PFSK-1 (cell line): ENCODE data around the gene VAPB.

Experiments used
- FOXP2 ChIP-seq: optimal IDR thresholded peaks from 2 replicates; pipeline ENCODE3; 2011; ENCODE audit warnings: borderline replicate concordance, control low read depth, inconsistent platforms; ENCODE audit not compliant: insufficient read depth; ENCODE audit errors: extremely low read length, extremely low read depth
- POLR2AphosphoS5 ChIP-seq: IDR thresholded peaks from 2 replicates; pipeline ENCODE4 v1.6.1; 2012; ENCODE audit warnings: low read depth, mild to moderate bottlenecking, control low read depth, low read length, moderate library complexity
- SIN3A ChIP-seq: IDR thresholded peaks from 2 replicates; pipeline ENCODE4 v1.6.1; 2012; ENCODE audit warnings: mild to moderate bottlenecking, low read length, moderate library complexity, borderline replicate concordance; ENCODE audit not compliant: insufficient read depth
- TAF1 ChIP-seq: IDR thresholded peaks from 2 replicates; pipeline ENCODE4 v1.6.1; 2012; ENCODE audit warnings: low read length, control low read depth, borderline replicate concordance; ENCODE audit not compliant: insufficient read depth
- TF ChIP-seq, protein P1 (sequence below), 2 experiments: IDR thresholded peaks; 2 replicates each; pipeline versions ENCODE4 v1.6.1 to v1.8.0; 2011 to 2012; ENCODE audit warnings: low read depth in 2 of 2, low read length in 2 of 2, control low read depth in 1 of 2, inconsistent platforms in 1 of 2, mild to moderate bottlenecking in 1 of 2, moderate library complexity in 1 of 2; ENCODE audit not compliant: insufficient read depth in 1 of 2

DNA sequence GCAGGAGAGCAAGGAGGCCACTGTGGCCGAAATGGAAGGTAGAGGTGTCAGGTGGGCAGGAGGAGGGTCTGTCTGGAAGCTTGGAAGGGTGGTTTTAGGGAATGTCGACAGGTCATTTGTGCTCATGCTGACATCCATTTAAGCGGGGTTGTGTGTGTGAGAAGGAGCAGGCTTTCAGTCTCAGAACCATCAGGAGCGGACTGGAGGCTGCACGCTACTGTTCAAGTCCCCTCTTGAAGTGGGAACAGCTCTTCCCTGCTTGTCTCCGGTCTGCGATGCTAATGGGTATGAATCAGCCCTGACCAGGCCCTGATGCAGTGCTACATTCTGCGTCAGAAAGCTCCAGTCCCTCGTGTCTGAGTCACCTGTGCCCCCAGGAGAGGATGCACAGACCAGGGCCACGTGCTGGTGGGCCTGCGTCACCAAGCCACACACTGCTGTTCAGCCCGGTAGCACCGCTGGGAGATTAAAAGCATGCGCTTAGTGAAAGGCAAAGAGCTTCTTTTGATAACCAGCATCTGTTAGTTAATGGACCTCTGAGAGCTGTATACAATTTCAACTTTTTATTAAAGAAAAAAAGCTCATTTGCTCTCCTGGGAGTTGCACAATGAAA lies 68.2 kb downstream of the VAPB start:
- no peak for TF ChIP-seq POLR2AphosphoS5
- TF ChIP-seq TAF1: no peak
- no peak for TF ChIP-seq SIN3A
- TF ChIP-seq, protein P1, sequence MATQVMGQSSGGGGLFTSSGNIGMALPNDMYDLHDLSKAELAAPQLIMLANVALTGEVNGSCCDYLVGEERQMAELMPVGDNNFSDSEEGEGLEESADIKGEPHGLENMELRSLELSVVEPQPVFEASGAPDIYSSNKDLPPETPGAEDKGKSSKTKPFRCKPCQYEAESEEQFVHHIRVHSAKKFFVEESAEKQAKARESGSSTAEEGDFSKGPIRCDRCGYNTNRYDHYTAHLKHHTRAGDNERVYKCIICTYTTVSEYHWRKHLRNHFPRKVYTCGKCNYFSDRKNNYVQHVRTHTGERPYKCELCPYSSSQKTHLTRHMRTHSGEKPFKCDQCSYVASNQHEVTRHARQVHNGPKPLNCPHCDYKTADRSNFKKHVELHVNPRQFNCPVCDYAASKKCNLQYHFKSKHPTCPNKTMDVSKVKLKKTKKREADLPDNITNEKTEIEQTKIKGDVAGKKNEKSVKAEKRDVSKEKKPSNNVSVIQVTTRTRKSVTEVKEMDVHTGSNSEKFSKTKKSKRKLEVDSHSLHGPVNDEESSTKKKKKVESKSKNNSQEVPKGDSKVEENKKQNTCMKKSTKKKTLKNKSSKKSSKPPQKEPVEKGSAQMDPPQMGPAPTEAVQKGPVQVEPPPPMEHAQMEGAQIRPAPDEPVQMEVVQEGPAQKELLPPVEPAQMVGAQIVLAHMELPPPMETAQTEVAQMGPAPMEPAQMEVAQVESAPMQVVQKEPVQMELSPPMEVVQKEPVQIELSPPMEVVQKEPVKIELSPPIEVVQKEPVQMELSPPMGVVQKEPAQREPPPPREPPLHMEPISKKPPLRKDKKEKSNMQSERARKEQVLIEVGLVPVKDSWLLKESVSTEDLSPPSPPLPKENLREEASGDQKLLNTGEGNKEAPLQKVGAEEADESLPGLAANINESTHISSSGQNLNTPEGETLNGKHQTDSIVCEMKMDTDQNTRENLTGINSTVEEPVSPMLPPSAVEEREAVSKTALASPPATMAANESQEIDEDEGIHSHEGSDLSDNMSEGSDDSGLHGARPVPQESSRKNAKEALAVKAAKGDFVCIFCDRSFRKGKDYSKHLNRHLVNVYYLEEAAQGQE (IDR thresholded peaks at IDR 0.05; ENCODE audit: insufficient read depth in 1 of 2, low read depth in 2 of 2, low read length in 2 of 2): no peak
- no peak for TF ChIP-seq FOXP2
